ENCODE measurements around the gene PRCC. TPM values are rescaled to one million over a fixed set of nuclear protein-coding genes. Genes with fewer than 3 reads are reported as not detected.

The PRCC gene
- total RNA-seq, 4 donors from 2014 or later: 21.2 to 43.6 (median 38.7) TPM

DNA sequence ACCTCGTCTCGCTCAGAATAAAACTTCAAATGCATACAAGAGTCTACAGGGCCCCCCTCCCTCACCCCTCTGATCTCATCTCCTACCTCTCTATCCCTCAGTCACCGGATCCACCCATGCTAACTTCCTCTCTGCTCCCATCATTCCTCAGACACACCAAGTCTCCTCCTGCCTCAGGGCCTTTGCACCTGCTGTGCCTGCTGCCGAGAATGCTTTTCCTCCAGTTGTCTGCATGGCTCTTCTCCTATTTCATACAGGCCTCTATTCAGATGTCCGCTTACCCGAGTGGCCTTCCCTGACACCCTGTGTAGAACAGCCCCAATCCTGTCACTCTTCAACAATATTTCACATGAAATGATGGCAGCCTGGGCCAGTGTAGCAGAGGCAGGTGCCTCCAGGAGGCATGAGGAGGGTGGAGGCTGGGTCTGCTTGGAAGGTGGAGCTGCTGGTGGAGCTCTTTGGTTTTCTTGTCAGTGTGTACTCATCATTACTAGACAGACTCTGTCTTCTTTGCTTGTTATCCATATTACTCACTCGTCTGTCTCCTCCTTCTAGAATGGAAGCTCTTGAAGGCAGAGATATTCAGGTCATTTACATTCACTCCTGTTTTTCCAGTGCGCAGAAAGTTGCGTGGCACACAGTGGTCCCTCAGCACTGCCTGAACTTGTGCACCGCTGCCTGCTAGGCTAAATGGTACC, 45.1 kb downstream of the PRCC start:
- H3K4me1 ChIP-seq: peaks cover 18 to 35% (median 29%) of the 10 kb centered on the region in 4 donors
- H3K27ac ChIP-seq (replicated peaks in 1 of 4): no peak overlapping the region
- intact Hi-C loops (cut with DNase I): loop anchor here (5.0 kb wide), 1 partner anchor 50 kb away; the partner anchor contains the start of gene NTRK1
- H3K4me3 ChIP-seq: no peak overlapping the region
- H3K9me3 ChIP-seq: no peaks in the 10 kb centered on the region
- 99% methylated on average over 10 of the region's 10 CpGs for WGBS
- TF ChIP-seq POLR2AphosphoS5 (IDR thresholded peaks at IDR 0.05) (no peak), POLR2A (IDR thresholded peaks at IDR 0.05; ENCODE audit: low read depth) (no peak), EP300 (IDR thresholded peaks at IDR 0.05) (no peak)
- TF ChIP-seq, protein P1, sequence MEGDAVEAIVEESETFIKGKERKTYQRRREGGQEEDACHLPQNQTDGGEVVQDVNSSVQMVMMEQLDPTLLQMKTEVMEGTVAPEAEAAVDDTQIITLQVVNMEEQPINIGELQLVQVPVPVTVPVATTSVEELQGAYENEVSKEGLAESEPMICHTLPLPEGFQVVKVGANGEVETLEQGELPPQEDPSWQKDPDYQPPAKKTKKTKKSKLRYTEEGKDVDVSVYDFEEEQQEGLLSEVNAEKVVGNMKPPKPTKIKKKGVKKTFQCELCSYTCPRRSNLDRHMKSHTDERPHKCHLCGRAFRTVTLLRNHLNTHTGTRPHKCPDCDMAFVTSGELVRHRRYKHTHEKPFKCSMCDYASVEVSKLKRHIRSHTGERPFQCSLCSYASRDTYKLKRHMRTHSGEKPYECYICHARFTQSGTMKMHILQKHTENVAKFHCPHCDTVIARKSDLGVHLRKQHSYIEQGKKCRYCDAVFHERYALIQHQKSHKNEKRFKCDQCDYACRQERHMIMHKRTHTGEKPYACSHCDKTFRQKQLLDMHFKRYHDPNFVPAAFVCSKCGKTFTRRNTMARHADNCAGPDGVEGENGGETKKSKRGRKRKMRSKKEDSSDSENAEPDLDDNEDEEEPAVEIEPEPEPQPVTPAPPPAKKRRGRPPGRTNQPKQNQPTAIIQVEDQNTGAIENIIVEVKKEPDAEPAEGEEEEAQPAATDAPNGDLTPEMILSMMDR (IDR thresholded peaks at IDR 0.05): no peak
- H3K36me3 ChIP-seq: no peaks in the 10 kb centered on the region
- peaks cover 0 to 13% (median 0%) of the 10 kb centered on the region in 4 donors for H3K27me3 ChIP-seq
- no peak for DNase-seq (ENCODE audit: extremely low spot score)

DNA sequence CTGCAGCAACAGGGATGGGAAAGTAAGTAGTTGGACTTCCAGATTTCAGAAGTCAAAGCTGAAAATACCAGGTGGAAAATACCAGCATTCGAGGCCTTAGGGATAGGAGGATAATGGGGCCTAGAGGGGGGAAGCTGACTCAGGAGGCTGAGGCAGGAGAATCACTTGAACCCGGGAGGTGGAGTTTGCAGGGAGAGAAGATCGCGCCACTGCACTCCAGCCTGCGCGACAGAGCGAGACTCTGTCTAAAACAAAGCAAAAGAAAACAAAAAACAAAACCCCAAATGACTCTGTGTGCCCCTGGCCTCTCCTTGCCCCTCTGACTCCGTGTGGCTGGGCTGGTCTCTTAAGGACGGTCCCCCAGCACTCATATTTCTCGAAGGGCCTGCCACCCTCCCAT, 46.0 kb downstream of the PRCC start:
- Histone ChIP-seq H3K4me1 (peaks cover 18 to 35% (median 29%) of the 10 kb centered on the region in 4 donors), H3K27ac (replicated peaks in 1 of 4) (no peak overlapping the region), H3K9me3 (no peaks in the 10 kb centered on the region), H3K36me3 (no peaks in the 10 kb centered on the region), H3K27me3 (peaks cover 0 to 13% (median 0%) of the 10 kb centered on the region in 4 donors), H3K4me3 (peak overlapping the region; percentile 54 to 61 (median 54))
- intact Hi-C loops (cut with DNase I): loop anchor here (5.0 kb wide), 1 partner anchor 49 kb away; the partner anchor contains the start of gene NTRK1
- TF ChIP-seq POLR2AphosphoS5 (IDR thresholded peaks at IDR 0.05): no peak
- TF ChIP-seq EP300 (IDR thresholded peaks at IDR 0.05): no peak
- TF ChIP-seq, protein P1 (IDR thresholded peaks at IDR 0.05): no peak
- no peak for TF ChIP-seq POLR2A (IDR thresholded peaks at IDR 0.05; ENCODE audit: low read depth)
- DNase-seq (ENCODE audit: extremely low spot score): no peak
- 72% methylated on average over 9 of the region's 10 CpGs for whole genome bisulfite sequencing

DNA sequence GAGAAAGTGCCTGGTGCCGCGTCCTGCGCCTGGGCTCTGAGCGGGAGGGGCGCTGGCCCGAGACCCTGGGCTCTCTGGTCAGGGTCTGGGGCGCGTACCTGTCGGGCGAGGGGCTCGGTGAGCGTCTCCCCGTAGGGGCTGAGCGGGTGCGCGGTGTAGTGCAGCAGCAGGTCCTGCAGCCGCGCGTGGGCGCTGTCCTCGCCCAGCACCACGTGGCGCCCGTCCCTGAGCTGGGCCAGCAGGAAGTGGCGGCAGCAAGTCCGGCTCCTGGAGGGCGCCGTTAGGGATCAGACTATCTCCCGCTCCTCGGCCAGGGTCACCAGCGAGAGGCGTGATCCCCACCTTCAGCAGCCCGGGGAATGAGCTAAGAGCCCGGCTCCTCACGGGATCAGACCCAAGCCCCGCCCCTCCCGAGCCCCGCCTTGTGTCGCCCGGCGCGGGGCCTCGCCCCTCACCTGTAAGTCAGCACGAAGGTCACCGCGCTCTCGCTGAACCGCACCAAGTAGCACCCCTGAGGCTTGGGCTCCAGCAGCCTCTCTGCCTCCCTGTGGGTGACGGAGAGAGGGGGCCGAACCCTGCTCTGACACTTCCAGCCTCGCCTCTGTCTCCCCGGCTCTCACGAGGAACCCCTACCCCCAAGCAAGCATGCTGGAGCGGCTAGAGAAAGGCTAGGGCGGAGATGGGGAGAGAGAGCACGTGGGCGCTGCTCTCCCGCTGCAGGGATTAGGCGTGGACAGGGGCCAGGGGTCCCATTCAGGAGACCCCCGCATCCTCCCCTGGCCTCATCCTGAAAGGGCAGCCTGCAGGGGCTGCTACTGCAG, 46.6 kb downstream of the PRCC start:
- TF ChIP-seq EP300 (IDR thresholded peaks at IDR 0.05) (no peak), POLR2AphosphoS5 (IDR thresholded peaks at IDR 0.05) (peak in 1 of 2 donors; percentile 45), POLR2A (IDR thresholded peaks at IDR 0.05; ENCODE audit: low read depth) (no peak)
- TF ChIP-seq, protein P1 (IDR thresholded peaks at IDR 0.05): peak; percentile 49 to 72 (median 49)
- DNase-seq (ENCODE audit: extremely low spot score): no peak
- Histone ChIP-seq H3K27ac (replicated peaks in 1 of 4) (peak overlapping the region; percentile 51 to 74 (median 64)), H3K4me3 (peak overlapping the region; percentile 54 to 61 (median 54)), H3K36me3 (no peaks in the 10 kb centered on the region), H3K27me3 (peaks cover 0 to 13% (median 0%) of the 10 kb centered on the region in 4 donors), H3K4me1 (peaks cover 18 to 35% (median 29%) of the 10 kb centered on the region in 4 donors), H3K9me3 (no peaks in the 10 kb centered on the region)
- 52% methylated on average over 12 of the region's 60 CpGs for WGBS
- intact Hi-C loops (cut with DNase I): loop anchor here (5.0 kb wide), 1 partner anchor 48 kb away; the partner anchor contains the start of gene NTRK1

DNA sequence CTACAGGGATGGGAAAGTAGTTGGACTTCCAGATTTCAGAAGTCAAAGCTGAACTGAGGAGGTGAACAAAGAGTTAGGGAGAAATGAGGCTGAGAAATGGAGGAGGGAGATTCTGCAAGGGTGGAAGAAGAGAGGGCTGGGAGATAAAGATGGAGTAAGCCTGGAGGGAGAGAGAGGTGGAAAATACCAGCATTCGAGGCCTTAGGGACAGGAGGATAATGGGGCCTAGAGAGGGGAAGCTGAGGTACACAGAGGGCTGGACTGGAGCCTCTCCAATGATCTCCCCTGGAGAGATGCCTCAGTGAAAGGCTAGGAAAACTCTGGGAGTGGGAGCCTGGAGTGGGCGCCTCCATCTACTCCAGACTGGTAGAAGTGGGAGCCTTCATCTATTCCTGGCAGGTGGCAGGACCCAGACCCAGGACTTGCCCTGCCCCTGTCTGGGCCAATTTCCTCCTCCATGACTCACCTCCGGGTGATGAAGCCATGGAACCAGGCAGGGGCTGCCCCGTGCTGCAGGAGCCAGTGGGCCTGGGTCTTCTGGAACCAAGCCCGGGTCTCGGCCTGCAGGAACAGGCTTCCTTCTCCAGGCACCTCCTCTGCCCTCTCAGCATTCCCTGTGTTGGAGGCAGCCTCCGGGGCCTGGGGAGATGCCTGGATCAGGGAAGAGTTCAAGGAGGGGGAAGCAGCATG, 47.4 kb downstream of the PRCC start:
- Histone ChIP-seq H3K4me3 (peak overlapping the region in 2 of 4 donors; percentile 9 to 55), H3K27ac (replicated peaks in 1 of 4) (peak overlapping the region; percentile 51 to 74 (median 64)), H3K4me1 (peaks cover 18 to 35% (median 29%) of the 10 kb centered on the region in 4 donors), H3K36me3 (no peaks in the 10 kb centered on the region), H3K9me3 (no peaks in the 10 kb centered on the region), H3K27me3 (peaks cover 0 to 13% (median 0%) of the 10 kb centered on the region in 4 donors)
- TF ChIP-seq POLR2AphosphoS5 (IDR thresholded peaks at IDR 0.05) (no peak), EP300 (IDR thresholded peaks at IDR 0.05) (no peak), POLR2A (IDR thresholded peaks at IDR 0.05; ENCODE audit: low read depth) (no peak)
- TF ChIP-seq, protein P1 (IDR thresholded peaks at IDR 0.05): no peak
- intact Hi-C loops (cut with DNase I): loop anchor here (5.0 kb wide), 1 partner anchor 48 kb away; the partner anchor contains the start of gene NTRK1
- WGBS: 76% methylated on average over 6 of the region's 7 CpGs
- no peak for DNase-seq (ENCODE audit: extremely low spot score)

Data from esophagus muscularis mucosa (tissue), 4 donors.